HepG2 (cell line): ENCODE data around the gene DHX58. TPM values are rescaled to one million over a fixed set of nuclear protein-coding genes. Genes with fewer than 3 reads are reported as not detected.

Source experiments
- AKAP8 ChIP-seq: sonication (generic); formaldehyde crosslinking; IDR thresholded peaks from 2 replicates; pipeline ENCODE4 v1.5.1; 2020; ENCODE audit warnings: mild to moderate bottlenecking, missing genetic modification reagents
- BORCS8-MEF2B ChIP-seq: sonication (generic); formaldehyde crosslinking; IDR thresholded peaks from 2 replicates; pipeline ENCODE4 v1.8.0; 2022; ENCODE audit warnings: mild to moderate bottlenecking, missing genetic modification reagents
- DMAP1 ChIP-seq: IDR thresholded peaks from 2 replicates; pipeline ENCODE4 v1.6.1; 2016
- GLI4 ChIP-seq: sonication (generic); formaldehyde crosslinking; IDR thresholded peaks from 2 replicates; pipeline ENCODE4 v1.5.1; 2020; ENCODE audit warnings: missing genetic modification reagents, mild to moderate bottlenecking, moderate library complexity, borderline replicate concordance
- MAFG ChIP-seq: sonication (generic); formaldehyde crosslinking; IDR thresholded peaks from 2 replicates; pipeline ENCODE4 v1.5.1; 2020; ENCODE audit warnings: mild to moderate bottlenecking, missing genetic modification reagents
- MAZ ChIP-seq, 2 experiments: sonication (generic) in 1 of 2; formaldehyde crosslinking in 1 of 2; IDR thresholded peaks; 2 replicates each; pipeline versions ENCODE4 v1.5.0 to v1.6.1; 2012 to 2020; ENCODE audit warnings: low read depth in 2 of 2, mild to moderate bottlenecking in 2 of 2, borderline replicate concordance in 1 of 2, improper control_type of control experiment in 1 of 2, low read length in 1 of 2, missing genetic modification reagents in 1 of 2, moderate library complexity in 1 of 2
- MED1 ChIP-seq: sonication (generic); formaldehyde crosslinking; IDR thresholded peaks from 2 replicates; pipeline ENCODE4 v1.4.0; 2020; ENCODE audit warnings: missing genetic modification reagents
- MXD4 ChIP-seq: IDR thresholded peaks from 2 replicates; pipeline ENCODE4 v1.6.1; 2016; ENCODE audit warnings: mild to moderate bottlenecking, missing biosample characterization, missing genetic modification reagents
- NFE2 ChIP-seq: sonication (generic); formaldehyde crosslinking; IDR thresholded peaks from 2 replicates; pipeline ENCODE4 v1.4.0; 2020; ENCODE audit warnings: missing genetic modification reagents
- NR1H2 ChIP-seq: sonication (generic); formaldehyde crosslinking; IDR thresholded peaks from 2 replicates; pipeline ENCODE4 v1.8.1; 2022; ENCODE audit warnings: low read depth, missing genetic modification reagents, borderline replicate concordance
- PAF1 ChIP-seq: IDR thresholded peaks from 2 replicates; pipeline ENCODE4 v1.6.1; 2016; ENCODE audit warnings: missing genetic modification reagents, missing compliant biosample characterization
- SAP130 ChIP-seq: IDR thresholded peaks from 2 replicates; pipeline ENCODE4 v1.6.1; 2016; ENCODE audit warnings: low read depth
- SMAD3 ChIP-seq: sonication (generic); formaldehyde crosslinking; IDR thresholded peaks from 2 replicates; pipeline ENCODE4 v1.4.0; 2020; ENCODE audit warnings: missing genetic modification reagents
- SP140L ChIP-seq: sonication (generic); formaldehyde crosslinking; IDR thresholded peaks from 2 replicates; pipeline ENCODE4 v1.4.0; 2020; ENCODE audit warnings: missing genetic modification reagents, borderline replicate concordance
- ZNF317 ChIP-seq: sonication (generic); formaldehyde crosslinking; IDR thresholded peaks from 2 replicates; pipeline ENCODE4 v1.5.0; 2020; ENCODE audit warnings: mild to moderate bottlenecking, missing genetic modification reagents
- ZNF367 ChIP-seq: sonication (generic); formaldehyde crosslinking; IDR thresholded peaks from 2 replicates; pipeline ENCODE4 v1.4.0; 2020; ENCODE audit warnings: missing genetic modification reagents, borderline replicate concordance
- ZNF672 ChIP-seq: sonication (generic); formaldehyde crosslinking; IDR thresholded peaks from 2 replicates; pipeline ENCODE4 v1.8.1; 2022; ENCODE audit warnings: missing genetic modification reagents
- ZNF703 ChIP-seq: sonication (generic); formaldehyde crosslinking; IDR thresholded peaks from 2 replicates; pipeline ENCODE4 v1.5.1; 2020; ENCODE audit warnings: missing genetic modification reagents, mild to moderate bottlenecking, moderate library complexity, borderline replicate concordance
- ZNF761 ChIP-seq: sonication (generic); formaldehyde crosslinking; conservative IDR thresholded peaks from 2 replicates; pipeline ENCODE4 v1.4.0; 2020; ENCODE audit warnings: mild to moderate bottlenecking, missing genetic modification reagents
- polyA plus RNA-seq, 8 experiments: library from polyadenylated mRNA; depleted of rRNA in 3 of 8; stranded (reverse) in 7 of 8; unstranded in 1 of 8; fragments of >200 nt; fragmentation: Illumina TruSeq in 4 of 8; extraction: Trizol in 4 of 8; gene quantifications; 2 replicates each; pipeline versions ENCODE4 v1.2.1 to v1.2.3, GENCODE V29; 2011 to 2016; ENCODE audit warnings: low read depth in 4 of 8, missing spikeins in 1 of 8, mixed read lengths in 1 of 8; ENCODE audit not compliant: insufficient read depth in 1 of 8
- total RNA-seq, 5 experiments: library from RNA; depleted of rRNA; stranded (reverse); fragments of >200 nt; fragmentation: Illumina TruSeq; extraction: Trizol; gene quantifications; 2 replicates each; pipeline ENCODE4 v1.2.3, GENCODE V29; 2016; ENCODE audit warnings: low read depth in 1 of 5
- TF ChIP-seq, protein P1 (sequence below): sonication (generic); formaldehyde crosslinking; IDR thresholded peaks from 2 replicates; pipeline ENCODE4 v1.8.0; 2022; ENCODE audit warnings: missing genetic modification reagents, mild to moderate bottlenecking, inconsistent platforms, borderline replicate concordance
- TF ChIP-seq, protein P2 (sequence below): sonication (generic); formaldehyde crosslinking; IDR thresholded peaks from 2 replicates; pipeline ENCODE4 v1.4.0; 2020; ENCODE audit warnings: mild to moderate bottlenecking, missing genetic modification reagents
- TF ChIP-seq, protein P3 (sequence below): IDR thresholded peaks from 2 replicates; pipeline ENCODE4 v1.6.1; 2016; ENCODE audit warnings: low read depth, control low read depth
- TF ChIP-seq, protein P4 (sequence below): sonication (generic); formaldehyde crosslinking; IDR thresholded peaks from 2 replicates; pipeline ENCODE4 v1.4.0; 2020; ENCODE audit warnings: missing genetic modification reagents
- TF ChIP-seq, protein P5 (sequence below): sonication (generic); formaldehyde crosslinking; IDR thresholded peaks from 2 replicates; pipeline ENCODE4 v1.4.0; 2020; ENCODE audit warnings: low read depth, mild to moderate bottlenecking, missing genetic modification reagents

Gene DHX58
- total and polyA plus RNA-seq, 2 of the 13 experiments (the other 11 are each of a cell fraction or from before 2014, with no cell fraction given) = 6.7 to 7.8 TPM

DNA sequence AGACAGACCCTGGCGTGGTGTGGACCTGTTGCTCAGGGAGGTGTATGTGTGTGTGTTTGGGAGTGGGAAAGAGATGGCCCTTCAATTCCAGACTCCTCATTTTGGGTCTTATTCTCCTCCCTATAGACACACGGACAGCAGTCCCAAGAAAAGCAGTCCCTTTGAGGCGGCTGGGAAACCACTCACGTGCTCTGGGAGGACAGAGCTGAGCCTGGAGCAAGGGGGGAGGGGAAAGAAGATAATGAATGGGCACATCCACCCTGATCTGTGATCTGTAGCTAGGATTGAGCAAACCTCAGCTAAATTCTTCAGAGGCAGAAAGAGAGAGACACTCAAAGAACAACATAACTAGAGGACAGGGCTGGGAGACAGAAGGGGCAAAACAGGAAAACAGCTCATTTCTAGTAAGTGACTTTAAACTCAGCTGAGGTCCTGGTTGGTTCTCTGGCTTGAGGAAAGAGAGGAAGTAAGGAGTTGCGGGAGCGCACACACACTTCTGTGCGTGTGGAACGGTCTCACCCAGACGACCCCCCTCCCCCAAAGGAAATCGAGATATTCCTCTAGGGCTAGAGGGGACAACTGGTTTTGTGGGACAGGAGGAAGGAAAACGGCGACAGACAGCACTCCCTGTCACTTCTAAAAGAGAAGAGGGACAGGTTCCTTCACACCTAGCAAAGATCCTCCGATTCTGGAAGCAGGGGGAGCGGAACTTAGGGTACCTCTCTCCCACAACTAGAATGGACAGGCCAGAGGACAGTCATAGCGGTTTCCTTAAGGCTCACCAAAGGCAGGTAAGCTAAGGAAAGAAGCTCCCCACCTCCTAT, 41.6 kb upstream of the DHX58 start (continued):
- TF ChIP-seq, protein P1, sequence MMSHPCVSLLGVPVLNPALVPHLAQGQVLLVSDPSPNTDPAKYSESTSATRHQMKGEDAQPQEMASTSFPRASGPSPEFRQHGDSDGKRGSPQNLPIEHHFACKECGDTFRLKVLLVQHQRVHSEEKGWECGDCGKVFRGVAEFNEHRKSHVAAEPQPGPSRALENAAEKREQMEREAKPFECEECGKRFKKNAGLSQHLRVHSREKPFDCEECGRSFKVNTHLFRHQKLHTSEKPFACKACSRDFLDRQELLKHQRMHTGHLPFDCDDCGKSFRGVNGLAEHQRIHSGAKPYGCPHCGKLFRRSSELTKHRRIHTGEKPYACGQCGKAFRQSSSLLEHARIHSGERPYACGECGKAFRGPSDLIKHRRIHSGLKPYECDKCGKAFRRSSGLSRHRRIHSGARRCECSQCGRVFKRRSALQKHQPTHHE (CRISPR knock-in tag) = peak; percentile 5; the same call in 1 of the 2 replicates
- TF ChIP-seq NFE2 (no peak), SP140L (CRISPR knock-in tag) (no peak), BORCS8-MEF2B (CRISPR knock-in tag) (no peak), ZNF367 (CRISPR knock-in tag) (0 out of 2 replicates have a peak, but pooled peaks have one; percentile 45), MXD4 (peak; percentile 82; the same call in 1 of the 2 replicates), MAZ (IDR thresholded peaks at IDR 0.05; ENCODE audit: borderline replicate concordance, low read depth, low read length) (no peak), MAZ (CRISPR knock-in tag; IDR thresholded peaks at IDR 0.05; ENCODE audit: low read depth) (0 out of 2 replicates have a peak, but pooled peaks have one; percentile 41), NR1H2 (CRISPR knock-in tag) (no peak), ZNF761 (no peak), AKAP8 (CRISPR knock-in tag) (0 out of 2 replicates have a peak, but pooled peaks have one; percentile 43), SMAD3 (CRISPR knock-in tag) (0 out of 2 replicates have a peak, but pooled peaks have one; percentile 1), ZNF672 (CRISPR knock-in tag) (no peak), ZNF703 (CRISPR knock-in tag) (no peak), SAP130 (CRISPR knock-in tag) (peak; percentile 50), MAFG (CRISPR knock-in tag) (no peak), ZNF317 (0 out of 2 replicates have a peak, but pooled peaks have one; percentile 21), PAF1 (CRISPR knock-in tag) (no peak), MED1 (no peak), GLI4 (0 out of 2 replicates have a peak, but pooled peaks have one; percentile 17), DMAP1 (peak; percentile 74; the same call in 1 of the 2 replicates)
- TF ChIP-seq, protein P2, sequence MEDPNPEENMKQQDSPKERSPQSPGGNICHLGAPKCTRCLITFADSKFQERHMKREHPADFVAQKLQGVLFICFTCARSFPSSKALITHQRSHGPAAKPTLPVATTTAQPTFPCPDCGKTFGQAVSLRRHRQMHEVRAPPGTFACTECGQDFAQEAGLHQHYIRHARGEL (CRISPR knock-in tag) = peak; percentile 88; the same call in 1 of the 2 replicates
- TF ChIP-seq, protein P3, sequence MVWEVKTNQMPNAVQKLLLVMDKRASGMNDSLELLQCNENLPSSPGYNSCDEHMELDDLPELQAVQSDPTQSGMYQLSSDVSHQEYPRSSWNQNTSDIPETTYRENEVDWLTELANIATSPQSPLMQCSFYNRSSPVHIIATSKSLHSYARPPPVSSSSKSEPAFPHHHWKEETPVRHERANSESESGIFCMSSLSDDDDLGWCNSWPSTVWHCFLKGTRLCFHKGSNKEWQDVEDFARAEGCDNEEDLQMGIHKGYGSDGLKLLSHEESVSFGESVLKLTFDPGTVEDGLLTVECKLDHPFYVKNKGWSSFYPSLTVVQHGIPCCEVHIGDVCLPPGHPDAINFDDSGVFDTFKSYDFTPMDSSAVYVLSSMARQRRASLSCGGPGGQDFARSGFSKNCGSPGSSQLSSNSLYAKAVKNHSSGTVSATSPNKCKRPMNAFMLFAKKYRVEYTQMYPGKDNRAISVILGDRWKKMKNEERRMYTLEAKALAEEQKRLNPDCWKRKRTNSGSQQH (CRISPR knock-in tag) = peak; percentile 80; the same call in 1 of the 2 replicates
- TF ChIP-seq, protein P4, sequence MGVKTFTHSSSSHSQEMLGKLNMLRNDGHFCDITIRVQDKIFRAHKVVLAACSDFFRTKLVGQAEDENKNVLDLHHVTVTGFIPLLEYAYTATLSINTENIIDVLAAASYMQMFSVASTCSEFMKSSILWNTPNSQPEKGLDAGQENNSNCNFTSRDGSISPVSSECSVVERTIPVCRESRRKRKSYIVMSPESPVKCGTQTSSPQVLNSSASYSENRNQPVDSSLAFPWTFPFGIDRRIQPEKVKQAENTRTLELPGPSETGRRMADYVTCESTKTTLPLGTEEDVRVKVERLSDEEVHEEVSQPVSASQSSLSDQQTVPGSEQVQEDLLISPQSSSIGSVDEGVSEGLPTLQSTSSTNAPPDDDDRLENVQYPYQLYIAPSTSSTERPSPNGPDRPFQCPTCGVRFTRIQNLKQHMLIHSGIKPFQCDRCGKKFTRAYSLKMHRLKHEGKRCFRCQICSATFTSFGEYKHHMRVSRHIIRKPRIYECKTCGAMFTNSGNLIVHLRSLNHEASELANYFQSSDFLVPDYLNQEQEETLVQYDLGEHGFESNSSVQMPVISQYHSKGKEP (CRISPR knock-in tag) = no peak
- TF ChIP-seq, protein P5, sequence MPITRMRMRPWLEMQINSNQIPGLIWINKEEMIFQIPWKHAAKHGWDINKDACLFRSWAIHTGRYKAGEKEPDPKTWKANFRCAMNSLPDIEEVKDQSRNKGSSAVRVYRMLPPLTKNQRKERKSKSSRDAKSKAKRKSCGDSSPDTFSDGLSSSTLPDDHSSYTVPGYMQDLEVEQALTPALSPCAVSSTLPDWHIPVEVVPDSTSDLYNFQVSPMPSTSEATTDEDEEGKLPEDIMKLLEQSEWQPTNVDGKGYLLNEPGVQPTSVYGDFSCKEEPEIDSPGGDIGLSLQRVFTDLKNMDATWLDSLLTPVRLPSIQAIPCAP (CRISPR knock-in tag) = no peak
